NCI-H2196 treated with DMSO at 0.1 percent for 48 hours (cell line): ENCODE data around the gene KNCN.
A peak's percentile ranks its signal among the peaks of the same experiment; 100 is the strongest.

ENCODE experiments used
- DNase-seq: peaks from one replicate; lab custom pipeline; 2025; ENCODE audit not compliant: unreplicated experiment; lab: John Stamatoyannopoulos, UW

Gene KNCN

GRCh38 chr1:46546210-46546609 lies 5.2 kb downstream of the KNCN start:
- DNase-seq: no peak

GRCh38 chr1:46545784-46546183 lies 5.7 kb downstream of the KNCN start:
- DNase-seq: no peak

GRCh38 chr1:46544561-46545240 lies 6.7 kb downstream of the KNCN start:
- no peak for DNase-seq

- no peak for DNase-seq
These were observed 7.5 kb downstream of the KNCN start for GRCh38 chr1:46543761-46544560.

GRCh38 chr1:46543382-46543760 lies 8.1 kb downstream of the KNCN start:
- DNase-seq: no peak

GRCh38 chr1:46539972-46540371 lies 11.5 kb downstream of the KNCN start:
- no peak for DNase-seq

- no peak for DNase-seq
These were observed 13.3 kb downstream of the KNCN start for GRCh38 chr1:46538147-46538546.

GRCh38 chr1:46537651-46538050 lies 13.8 kb downstream of the KNCN start:
- no peak for DNase-seq

GRCh38 chr1:46536527-46536926 lies 14.9 kb downstream of the KNCN start:
- DNase-seq: no peak

- no peak for DNase-seq
These were observed 16.4 kb downstream of the KNCN start for GRCh38 chr1:46535063-46535462.

- DNase-seq: no peak
These were observed 18.1 kb downstream of the KNCN start for GRCh38 chr1:46533179-46533864.

- DNase-seq: no peak
These were observed 18.8 kb downstream of the KNCN start for GRCh38 chr1:46532498-46533178.

GRCh38 chr1:46532095-46532494 lies 19.4 kb downstream of the KNCN start:
- no peak for DNase-seq

- no peak for DNase-seq
These were observed 20.5 kb downstream of the KNCN start for GRCh38 chr1:46530791-46531409.

- no peak for DNase-seq
These were observed 21.1 kb downstream of the KNCN start for GRCh38 chr1:46530311-46530710.

GRCh38 chr1:46529031-46529630 lies 22.3 kb downstream of the KNCN start:
- DNase-seq: no peak

GRCh38 chr1:46528297-46528955 lies 23.0 kb downstream of the KNCN start:
- no peak for DNase-seq

GRCh38 chr1:46527474-46528296 lies 23.8 kb downstream of the KNCN start:
- peak; percentile 63 for DNase-seq

- no peak for DNase-seq
These were observed 24.7 kb downstream of the KNCN start for GRCh38 chr1:46526691-46527291.
